Effector memory CD4-positive, alpha-beta T cell (primary cell): ENCODE data around the gene TRIM46.
A peak's percentile ranks its signal among the peaks of the same experiment; 100 is the strongest.

Source experiments
- DNase-seq, 3 donors: peaks; one replicate each; pipeline ENCODE4 v3.0.0-alpha.2; 2020
- H3K27ac ChIP-seq: 2 replicates; pipeline ENCODE4 v1.7.0; 2013; ENCODE audit warnings: mild to moderate bottlenecking, low read length, moderate library complexity; ENCODE audit not compliant: insufficient read depth, poor library complexity, severe bottlenecking
- H3K27me3 ChIP-seq: replicated peaks from 2 replicates; pipeline ENCODE4 v1.7.0; 2013; ENCODE audit warnings: mild to moderate bottlenecking, low read length; ENCODE audit not compliant: insufficient read depth, control insufficient read depth, poor library complexity, severe bottlenecking
- H3K36me3 ChIP-seq: 2 replicates; pipeline ENCODE4 v1.7.0; 2013; ENCODE audit warnings: mild to moderate bottlenecking, low read length, moderate library complexity; ENCODE audit not compliant: control insufficient read depth, insufficient read depth
- H3K4me1 ChIP-seq: 2 replicates; pipeline ENCODE4 v1.7.0; 2013; ENCODE audit warnings: low read length, mild to moderate bottlenecking; ENCODE audit not compliant: control insufficient read depth, insufficient read depth, poor library complexity, severe bottlenecking
- H3K4me3 ChIP-seq: 2 replicates; pipeline ENCODE4 v1.7.0; 2013; ENCODE audit warnings: low read length, low read depth, mild to moderate bottlenecking; ENCODE audit not compliant: insufficient read depth, poor library complexity, severe bottlenecking
- H3K9me3 ChIP-seq: 2 replicates; pipeline ENCODE4 v1.7.0; 2013; ENCODE audit warnings: mild to moderate bottlenecking, low read length, moderate library complexity; ENCODE audit not compliant: control insufficient read depth

The TRIM46 gene

DNA sequence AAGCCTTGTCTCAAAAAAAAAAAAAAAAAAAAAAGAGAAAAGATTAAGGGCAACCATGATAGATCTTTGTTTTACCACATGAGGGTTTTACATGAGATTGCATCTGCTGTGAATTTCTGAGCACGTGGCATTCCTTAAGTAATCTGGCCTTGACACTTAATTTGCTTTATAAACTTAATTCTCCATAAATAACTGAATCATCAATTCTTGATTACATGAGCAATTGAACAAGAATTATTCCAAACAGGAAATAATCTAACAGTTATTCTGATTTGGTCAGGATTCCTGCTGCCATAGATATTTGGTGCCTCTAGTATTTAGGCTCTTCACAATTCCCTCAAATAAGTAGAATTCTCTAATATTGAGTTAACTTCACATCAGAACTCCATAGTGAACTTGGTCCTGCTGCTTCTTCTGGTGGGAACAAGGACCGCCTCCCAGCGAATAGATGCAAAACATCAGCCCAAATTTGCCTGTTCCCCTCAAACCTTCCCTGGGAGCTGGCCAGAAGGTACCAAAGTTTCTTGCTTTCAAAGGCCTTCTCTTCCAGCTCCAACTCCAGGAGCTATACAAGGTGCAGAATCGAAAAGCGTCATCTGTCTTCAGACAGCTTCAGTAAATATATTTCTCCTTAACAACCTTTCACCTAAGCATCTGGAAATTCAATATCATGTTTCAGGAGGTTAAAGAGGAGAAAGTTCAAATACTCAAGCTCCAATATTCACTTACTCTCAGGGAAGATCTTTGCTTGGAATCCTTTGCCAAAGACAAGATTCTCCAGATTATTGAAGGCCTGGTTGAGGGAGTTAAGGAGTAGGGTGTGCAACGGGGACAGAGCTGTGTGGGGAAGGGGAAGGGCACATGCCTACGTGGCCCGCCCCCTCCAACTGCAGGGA is 1.6 kb upstream of the TRIM46 start:
- Histone ChIP-seq H3K4me1 (peaks cover 41% of the 10 kb centered on the region), H3K9me3 (no peaks in the 10 kb centered on the region), H3K4me3 (peak overlapping the region; percentile 84), H3K27me3 (no peaks in the 10 kb centered on the region), H3K36me3 (peaks cover 13% of the 10 kb centered on the region), H3K27ac (peak overlapping the region; percentile 91)
- no peak for DNase-seq

DNA sequence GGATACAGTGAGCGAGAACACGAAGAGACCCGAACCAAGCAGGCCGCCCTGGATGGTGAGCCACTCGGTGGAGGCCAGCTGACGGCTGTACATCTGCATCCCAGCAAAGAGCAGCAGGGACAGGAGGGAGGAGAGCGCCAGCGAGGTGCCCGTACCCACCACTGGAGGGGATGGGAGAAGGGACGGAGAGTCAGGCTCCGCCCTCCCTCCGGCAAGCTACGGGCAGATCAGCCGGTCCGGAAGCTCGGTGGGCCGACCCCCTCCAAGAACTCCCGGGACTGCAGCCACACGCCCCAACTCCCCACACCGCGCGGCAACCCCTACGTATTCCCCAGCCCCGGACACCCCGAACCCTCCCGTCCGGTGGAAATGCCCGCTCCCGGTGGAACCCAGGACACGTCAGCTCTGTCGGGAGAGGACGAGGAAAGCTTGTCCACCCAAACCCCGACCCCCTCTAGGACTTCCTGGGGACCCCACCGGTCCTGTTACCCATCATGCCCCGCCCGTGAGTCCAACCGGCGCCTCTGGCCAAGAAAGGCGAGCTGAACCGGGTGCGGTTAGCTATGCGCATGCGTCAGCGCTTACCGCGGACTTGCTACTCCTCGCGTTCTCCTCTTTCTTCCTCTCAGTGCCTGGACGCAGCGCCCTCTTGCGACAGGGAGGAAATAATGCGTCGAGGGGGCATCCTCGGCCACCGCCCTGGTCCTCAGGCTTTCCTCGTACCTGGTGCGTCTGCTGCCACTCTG is 744 bp upstream of the TRIM46 start, which contains the start of gene KRTCAP2:
Gene KRTCAP2, minus strand, starts transcription at position 573 of the 746 bp plus-strand sequence. Its CDS starts 80 bp downstream, at position 493.
- peak within 1 kb of the TSS; percentile 91 for H3K27ac ChIP-seq
- no peaks in the 10 kb centered on the region for H3K9me3 ChIP-seq
- H3K27me3 ChIP-seq: no peaks in the 10 kb centered on the region
- H3K4me3 ChIP-seq: peak within 1 kb of the TSS; percentile 84
- DNase-seq: peak; percentile 87 to 92 (median 91)
- H3K36me3 ChIP-seq: peaks cover 15% of the 10 kb centered on the region
- H3K4me1 ChIP-seq: peaks cover 33% of the 10 kb centered on the region

DNA sequence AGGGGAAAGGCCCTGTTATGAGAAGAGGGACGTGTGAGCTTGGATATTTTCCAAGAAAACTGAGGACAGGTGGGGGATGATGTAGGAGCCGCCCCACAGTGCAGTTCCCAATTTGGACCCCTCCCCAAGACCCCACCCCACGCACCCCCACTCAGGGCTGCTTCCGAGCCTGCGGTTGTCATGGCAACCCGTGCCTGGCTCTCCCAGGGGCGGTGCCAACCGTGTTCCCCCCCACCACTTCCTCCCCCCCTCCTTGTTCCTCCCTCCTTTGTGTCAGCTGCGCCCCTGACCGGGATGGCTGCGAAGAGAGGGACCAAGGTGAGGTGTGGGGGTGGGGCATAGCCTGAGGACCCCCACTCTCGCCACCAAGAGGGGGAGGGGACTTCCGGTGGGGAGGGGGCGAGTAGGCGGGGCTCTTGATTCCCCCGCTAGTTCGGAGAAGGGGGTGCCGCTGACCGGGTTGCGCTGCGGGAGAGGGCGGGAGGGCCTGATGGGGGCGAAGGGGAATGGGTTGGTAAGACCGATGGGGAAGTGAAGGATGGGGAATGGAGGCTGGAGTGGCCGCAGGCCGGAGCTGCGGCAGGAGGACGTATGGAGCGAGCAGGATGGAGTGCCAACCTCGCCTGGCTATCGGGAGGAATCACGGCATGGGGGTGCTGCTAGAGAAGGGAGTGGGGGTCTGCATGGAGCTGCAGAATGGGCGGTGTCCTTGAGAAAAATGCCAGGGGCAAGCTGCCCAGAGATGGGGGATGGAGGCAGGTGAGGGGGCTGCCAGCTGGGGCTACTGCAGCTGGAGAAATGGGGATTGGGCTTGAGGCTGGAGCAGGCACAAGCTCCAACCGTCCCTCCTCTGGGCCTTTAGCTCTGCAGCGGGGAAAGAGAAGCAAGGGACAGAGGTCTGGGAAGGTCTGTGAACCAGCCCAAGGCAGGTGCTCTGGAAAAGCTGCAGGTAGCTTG is 953 bp downstream of the TRIM46 start:
- Histone ChIP-seq H3K36me3 (peaks cover 20% of the 10 kb centered on the region), H3K27ac (peak overlapping the region; percentile 91), H3K27me3 (no peaks in the 10 kb centered on the region), H3K4me3 (peak overlapping the region; percentile 84), H3K4me1 (peaks cover 32% of the 10 kb centered on the region), H3K9me3 (no peaks in the 10 kb centered on the region)
- DNase-seq: peak in 2 of 3 donors; percentile 33 to 48

DNA sequence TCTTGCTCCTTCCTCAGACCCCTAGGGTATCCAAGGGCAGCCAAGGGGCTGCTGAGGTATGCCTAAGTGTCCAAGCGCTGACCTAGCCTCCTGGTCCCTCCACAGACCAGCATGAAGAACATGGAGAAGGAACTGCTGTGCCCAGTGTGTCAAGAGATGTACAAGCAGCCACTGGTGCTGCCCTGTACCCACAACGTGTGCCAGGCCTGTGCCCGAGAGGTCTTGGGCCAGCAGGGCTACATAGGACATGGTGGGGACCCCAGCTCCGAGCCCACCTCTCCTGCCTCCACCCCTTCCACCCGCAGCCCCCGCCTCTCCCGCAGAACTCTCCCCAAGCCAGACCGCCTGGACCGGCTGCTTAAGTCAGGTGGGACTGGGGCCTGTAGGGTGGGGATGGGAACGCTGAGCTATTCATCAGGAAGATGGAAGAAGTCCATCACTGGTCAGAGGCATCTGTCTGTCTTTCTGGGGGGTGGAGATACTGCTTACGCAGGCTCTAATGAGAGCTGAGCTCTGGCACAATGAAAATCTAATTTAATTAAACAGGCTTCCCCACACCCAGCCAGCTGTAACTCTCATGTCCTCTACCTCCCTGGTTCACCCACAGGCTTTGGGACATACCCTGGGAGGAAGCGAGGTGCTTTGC is 1.8 kb downstream of the TRIM46 start:
- H3K27ac ChIP-seq: no peak overlapping the region
- H3K4me1 ChIP-seq: peaks cover 32% of the 10 kb centered on the region
- peaks cover 23% of the 10 kb centered on the region for H3K36me3 ChIP-seq
- no peaks in the 10 kb centered on the region for H3K27me3 ChIP-seq
- H3K4me3 ChIP-seq: no peak overlapping the region
- DNase-seq: no peak
- no peaks in the 10 kb centered on the region for H3K9me3 ChIP-seq

DNA sequence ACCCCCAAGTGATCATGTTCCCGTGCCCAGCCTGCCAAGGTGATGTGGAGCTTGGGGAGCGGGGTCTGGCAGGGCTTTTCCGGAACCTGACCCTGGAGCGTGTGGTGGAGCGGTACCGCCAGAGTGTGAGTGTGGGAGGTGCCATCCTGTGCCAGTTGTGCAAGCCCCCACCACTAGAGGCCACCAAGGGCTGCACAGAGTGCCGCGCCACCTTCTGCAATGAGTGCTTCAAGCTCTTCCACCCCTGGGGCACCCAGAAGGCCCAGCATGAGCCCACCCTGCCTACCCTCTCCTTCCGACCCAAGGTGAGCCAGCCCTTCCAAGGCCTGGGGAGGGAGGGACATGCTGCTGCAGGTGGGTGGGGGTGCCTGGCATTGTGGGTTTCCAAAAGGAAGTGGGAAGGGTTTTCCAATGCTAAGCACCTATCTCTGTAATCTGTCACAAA is 2.3 kb downstream of the TRIM46 start:
- Histone ChIP-seq H3K9me3 (no peaks in the 10 kb centered on the region), H3K4me1 (peaks cover 32% of the 10 kb centered on the region), H3K4me3 (no peak overlapping the region), H3K36me3 (peaks cover 23% of the 10 kb centered on the region), H3K27ac (peak overlapping the region; percentile 9), H3K27me3 (no peaks in the 10 kb centered on the region)
- DNase-seq: no peak

DNA sequence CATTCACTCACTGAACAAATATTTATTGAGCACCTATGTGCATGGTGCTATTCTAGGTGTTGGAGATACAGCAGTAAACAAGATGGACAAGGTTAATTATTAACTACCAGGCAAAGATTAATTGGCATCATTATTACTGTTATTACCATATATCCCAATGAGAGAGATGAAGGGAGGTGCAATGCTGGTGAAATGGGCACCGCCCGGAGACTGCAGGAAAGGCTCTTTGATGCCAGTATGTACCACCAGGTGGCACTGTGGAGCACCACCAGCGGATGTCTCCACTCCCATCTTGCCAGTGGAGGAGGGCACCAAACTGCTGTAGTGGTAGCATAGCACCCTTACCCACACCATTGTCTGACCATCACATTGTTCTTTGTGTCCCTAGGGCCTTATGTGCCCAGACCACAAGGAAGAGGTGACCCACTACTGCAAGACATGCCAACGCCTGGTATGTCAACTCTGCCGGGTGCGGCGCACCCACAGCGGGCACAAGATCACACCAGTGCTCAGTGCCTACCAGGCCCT is 3.0 kb downstream of the TRIM46 start:
- DNase-seq: peak; percentile 59 to 72 (median 60)
- H3K4me1 ChIP-seq: peaks cover 32% of the 10 kb centered on the region
- H3K27me3 ChIP-seq: no peaks in the 10 kb centered on the region
- H3K4me3 ChIP-seq: no peak overlapping the region
- H3K27ac ChIP-seq: peak overlapping the region; percentile 9
- no peaks in the 10 kb centered on the region for H3K9me3 ChIP-seq
- H3K36me3 ChIP-seq: peaks cover 29% of the 10 kb centered on the region

DNA sequence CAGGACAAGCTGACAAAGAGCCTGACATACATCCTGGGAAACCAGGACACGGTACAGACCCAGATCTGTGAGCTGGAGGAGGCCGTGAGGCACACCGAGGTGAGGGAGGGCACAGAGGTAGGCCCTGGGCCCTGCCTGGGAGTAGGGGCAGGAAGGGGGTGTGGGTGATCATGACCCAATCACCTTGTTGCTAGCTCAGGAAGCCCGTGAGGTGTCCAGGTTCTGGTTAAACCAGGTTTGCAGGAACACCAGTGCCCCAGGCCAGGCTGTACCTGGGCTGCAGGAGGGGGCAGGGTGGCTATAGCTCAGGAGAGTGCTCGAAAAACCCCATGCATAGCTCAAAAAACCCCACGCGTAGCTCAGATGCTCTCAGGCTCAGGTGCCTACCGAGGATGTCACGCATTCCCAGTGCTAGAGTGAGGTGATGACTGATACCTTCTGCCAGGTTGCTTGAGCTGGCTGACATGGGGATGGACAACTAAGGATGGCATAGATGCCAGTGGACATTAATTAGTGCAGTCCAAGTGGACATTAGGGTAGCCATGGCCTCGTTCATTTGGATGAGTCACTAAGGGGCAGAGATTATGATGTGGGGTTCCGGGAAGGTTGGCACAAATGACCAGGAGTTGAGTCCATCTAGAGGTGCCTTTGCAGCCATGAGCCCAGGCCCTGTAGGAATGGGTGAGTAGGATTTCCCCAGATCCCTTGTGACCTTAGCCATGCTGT is 3.7 kb downstream of the TRIM46 start:
- H3K27ac ChIP-seq: no peak overlapping the region
- H3K4me3 ChIP-seq: no peak overlapping the region
- H3K36me3 ChIP-seq: peaks cover 35% of the 10 kb centered on the region
- DNase-seq: no peak
- H3K9me3 ChIP-seq: no peaks in the 10 kb centered on the region
- H3K4me1 ChIP-seq: peaks cover 30% of the 10 kb centered on the region
- H3K27me3 ChIP-seq: no peaks in the 10 kb centered on the region

DNA sequence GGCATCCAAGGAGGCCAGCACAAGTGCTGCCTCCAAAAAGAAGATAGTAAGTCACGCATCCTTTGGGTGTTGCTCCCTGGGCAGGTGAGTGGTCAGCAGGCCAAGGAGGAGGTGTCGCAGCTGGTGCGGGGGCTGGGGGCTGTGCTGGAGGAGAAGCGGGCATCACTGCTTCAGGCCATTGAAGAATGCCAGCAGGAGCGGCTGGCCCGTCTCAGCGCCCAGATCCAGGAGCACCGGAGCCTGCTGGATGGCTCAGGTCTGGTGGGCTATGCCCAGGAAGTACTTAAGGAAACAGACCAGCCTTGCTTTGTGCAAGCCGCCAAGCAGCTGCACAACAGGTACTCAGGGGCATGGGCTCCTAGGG is 4.3 kb downstream of the TRIM46 start:
- Histone ChIP-seq H3K27ac (no peak overlapping the region), H3K9me3 (no peaks in the 10 kb centered on the region), H3K27me3 (no peaks in the 10 kb centered on the region), H3K36me3 (peaks cover 36% of the 10 kb centered on the region), H3K4me1 (peaks cover 29% of the 10 kb centered on the region), H3K4me3 (no peak overlapping the region)
- no peak for DNase-seq
